ENCODE measurements around the gene MAL. TPM values are rescaled to one million over a fixed set of nuclear protein-coding genes. Genes with fewer than 3 reads are reported as not detected.
A peak's percentile ranks its signal among the peaks of the same experiment; 100 is the strongest.

Gene MAL
- total RNA-seq, 2 donors from 2014 or later = 47.2 to 65.9 TPM

DNA sequence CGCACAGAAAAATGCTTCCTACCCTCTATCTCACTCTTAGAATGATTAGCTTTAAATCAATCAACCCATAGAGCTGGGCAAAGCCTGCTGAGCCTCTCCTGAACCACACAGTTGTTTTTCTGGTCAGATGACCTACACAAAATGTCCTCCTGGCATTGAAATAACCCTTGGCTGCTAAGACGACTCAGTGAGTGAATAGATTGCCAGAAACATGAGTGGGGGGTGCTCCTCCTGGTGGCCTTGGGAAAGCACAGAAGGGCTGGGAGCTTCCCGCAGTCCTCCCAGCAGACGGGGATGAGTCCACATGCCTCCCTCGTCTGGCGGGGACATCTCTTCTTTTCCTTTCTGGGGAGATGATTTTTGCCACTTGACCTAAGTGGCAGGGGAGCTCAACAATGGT lies 14.9 kb downstream of the MAL start:
- Mint-ChIP-seq H3K36me3 (ENCODE audit: low read depth) (peaks cover 60% of the 10 kb centered on the region), H3K9me3 (peaks cover 30% of the 10 kb centered on the region), H3K4me1 (peaks cover 58% of the 10 kb centered on the region), H3K27me3 (no peaks in the 10 kb centered on the region), H3K4me3 (no peak overlapping the region), H3K27ac (peak overlapping the region; percentile 87)
- ATAC-seq (replicated peaks) = no peak

DNA sequence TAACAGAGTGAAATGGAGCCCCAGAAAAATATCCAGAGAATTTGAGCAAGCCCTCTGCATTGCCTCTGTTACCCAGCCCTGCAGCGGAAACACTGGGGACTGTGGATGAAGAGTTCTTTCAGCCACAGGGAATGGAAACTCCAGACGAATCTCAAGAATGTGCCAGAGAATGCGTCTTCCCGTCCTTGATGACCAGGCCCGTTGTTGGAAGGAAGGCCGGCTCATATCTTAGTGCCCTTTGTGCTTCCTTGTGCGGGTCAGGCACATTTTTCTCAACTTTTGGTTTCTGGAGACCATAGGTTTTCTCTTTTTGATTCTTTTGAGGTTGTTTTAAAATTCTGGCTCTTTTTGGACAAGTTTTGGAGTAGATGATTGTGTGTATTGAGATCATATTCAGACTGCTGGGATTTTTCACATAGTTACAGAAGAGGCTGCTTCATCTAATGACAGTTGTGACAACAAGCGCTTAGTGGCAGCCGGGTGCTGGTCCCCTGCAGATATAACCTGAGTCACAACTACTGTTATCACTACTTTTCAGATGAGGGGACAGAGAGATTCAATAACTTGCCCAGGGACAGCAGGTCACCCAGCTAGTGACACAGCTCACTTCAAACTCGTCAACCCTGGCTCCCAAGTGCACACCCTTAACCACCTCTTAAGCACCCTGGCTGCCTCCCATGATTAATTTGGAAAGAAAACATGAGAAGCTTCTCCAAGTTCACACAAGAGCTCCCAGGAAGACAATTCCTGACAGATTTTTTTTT lies 15.7 kb downstream of the MAL start:
- Mint-ChIP-seq H3K36me3 (ENCODE audit: low read depth) (peaks cover 60% of the 10 kb centered on the region), H3K27me3 (no peaks in the 10 kb centered on the region), H3K4me1 (peaks cover 64% of the 10 kb centered on the region), H3K9me3 (peaks cover 30% of the 10 kb centered on the region), H3K4me3 (peak overlapping the region; percentile 59), H3K27ac (peak overlapping the region; percentile 85)
- peak; percentile 78 for ATAC-seq (replicated peaks)

DNA sequence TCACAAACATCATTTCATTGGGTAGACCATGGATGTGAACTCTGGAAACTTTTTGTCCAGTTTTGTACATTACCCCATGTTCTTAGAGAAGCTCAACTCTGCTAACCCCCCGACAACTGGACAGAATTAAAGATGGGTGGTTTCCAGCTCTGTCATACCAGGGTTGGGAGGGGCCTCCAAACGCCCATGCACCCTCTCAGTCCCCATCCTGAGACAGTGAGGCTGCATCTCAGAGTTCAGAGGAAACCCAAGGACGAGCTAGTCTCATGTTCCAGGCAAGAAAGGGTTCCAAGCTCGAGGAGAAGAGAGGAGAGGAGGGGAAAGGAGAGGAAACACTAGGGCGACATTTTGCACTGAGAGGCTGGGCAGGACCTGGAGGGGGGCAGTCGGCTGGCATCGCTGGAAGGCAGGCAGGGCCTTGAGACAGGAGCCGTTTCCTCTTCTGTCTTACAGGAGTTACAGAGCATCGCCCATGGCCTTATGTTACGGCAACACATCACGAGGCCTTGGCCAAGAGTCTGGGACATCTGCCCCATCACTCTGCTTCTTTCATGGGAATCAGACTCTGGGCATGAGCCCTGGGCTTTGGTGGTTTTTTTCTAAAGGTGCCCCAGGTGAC lies 16.4 kb downstream of the MAL start:
- Mint-ChIP-seq H3K4me1 (peaks cover 63% of the 10 kb centered on the region), H3K4me3 (peak overlapping the region; percentile 59), H3K27ac (peak overlapping the region; percentile 85), H3K27me3 (no peaks in the 10 kb centered on the region), H3K9me3 (peaks cover 24% of the 10 kb centered on the region), H3K36me3 (ENCODE audit: low read depth) (peaks cover 54% of the 10 kb centered on the region)
- peak; percentile 63 for ATAC-seq (replicated peaks)

DNA sequence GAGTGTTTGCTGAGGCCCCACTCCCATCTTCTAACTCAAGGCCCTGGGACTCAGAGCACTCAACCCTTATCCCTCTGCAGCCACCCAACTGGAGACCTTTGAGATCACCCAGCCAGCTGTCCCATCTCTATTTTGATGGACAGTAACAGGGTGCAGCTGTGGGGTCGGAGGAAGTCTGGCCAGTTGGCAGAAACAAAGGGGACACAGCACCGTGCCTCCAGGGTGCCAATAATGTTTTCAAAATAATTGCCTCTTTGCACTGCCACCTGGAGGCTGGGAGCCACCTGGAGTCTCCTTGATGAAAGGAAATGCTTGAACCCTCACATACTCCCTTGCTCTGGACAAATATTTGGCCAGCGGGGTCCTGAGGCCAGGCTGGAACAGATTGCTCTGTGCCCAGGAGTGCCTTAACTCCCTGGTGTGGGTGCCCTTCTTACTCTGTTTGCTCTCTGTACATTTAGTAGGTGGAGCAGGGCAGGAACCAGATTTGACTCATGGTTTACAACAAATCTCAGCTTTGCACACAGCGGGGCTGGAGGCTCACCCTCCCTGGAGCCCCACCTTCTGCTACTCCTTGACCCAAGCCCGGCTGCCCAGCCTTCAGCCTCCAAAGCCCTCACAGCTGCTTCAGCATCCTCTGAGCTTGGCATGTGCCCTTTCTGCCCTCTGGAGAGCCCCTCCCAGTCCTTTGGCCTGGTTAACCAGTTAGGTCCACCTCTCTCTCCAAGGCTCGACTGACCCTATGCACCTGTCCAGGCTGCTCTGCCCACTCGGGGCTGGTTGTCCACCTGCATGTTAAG lies 17.2 kb downstream of the MAL start:
- peak overlapping the region; percentile 64 for H3K27ac Mint-ChIP-seq
- H3K4me1 Mint-ChIP-seq = peaks cover 56% of the 10 kb centered on the region
- H3K27me3 Mint-ChIP-seq = no peaks in the 10 kb centered on the region
- peaks cover 16% of the 10 kb centered on the region for H3K9me3 Mint-ChIP-seq
- H3K36me3 Mint-ChIP-seq (ENCODE audit: low read depth) = peaks cover 47% of the 10 kb centered on the region
- peak overlapping the region; percentile 38 for H3K4me3 Mint-ChIP-seq
- peak; percentile 33 for ATAC-seq (replicated peaks)

DNA sequence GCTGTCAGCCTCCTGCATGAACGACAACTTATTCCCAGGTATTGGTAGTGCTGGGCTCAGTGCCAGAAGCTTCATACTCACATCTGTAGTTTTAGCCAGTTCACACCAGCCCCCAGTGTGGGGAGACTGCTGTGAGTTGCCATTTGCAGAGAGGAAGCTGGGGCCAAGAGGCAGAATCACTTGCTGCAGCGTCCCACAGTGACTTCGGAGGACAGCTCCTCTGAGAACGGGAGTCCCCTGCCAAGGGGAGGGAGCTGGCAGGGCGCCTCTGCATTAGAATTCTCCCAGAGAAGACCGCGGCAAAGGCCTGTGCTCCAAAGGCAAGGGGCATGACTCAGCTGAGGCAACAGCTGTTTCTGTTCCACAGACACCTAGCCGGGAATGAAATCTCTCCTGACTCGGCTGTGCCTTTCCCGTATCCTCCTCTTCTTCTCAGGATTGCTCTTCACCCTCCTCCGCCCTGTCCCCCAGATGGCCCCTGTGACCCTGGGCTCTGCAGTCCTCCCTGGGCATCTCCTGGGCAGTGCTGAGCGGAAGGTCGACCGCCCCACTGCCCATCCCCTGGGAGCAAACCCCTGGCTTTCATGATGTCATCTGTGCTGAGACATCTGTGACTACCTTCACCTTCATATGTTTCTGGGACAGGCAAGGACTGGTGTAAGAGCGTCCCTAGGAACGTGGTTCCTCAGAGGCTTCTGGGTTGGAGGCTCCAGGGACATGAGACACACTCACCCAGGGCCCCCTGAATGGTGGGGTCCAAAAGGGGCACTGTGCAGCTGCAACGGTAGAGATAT lies 18.0 kb downstream of the MAL start:
- H3K27ac Mint-ChIP-seq = peak overlapping the region; percentile 64
- H3K36me3 Mint-ChIP-seq (ENCODE audit: low read depth) = peaks cover 42% of the 10 kb centered on the region
- H3K4me3 Mint-ChIP-seq = peak overlapping the region; percentile 38
- no peaks in the 10 kb centered on the region for H3K27me3 Mint-ChIP-seq
- peaks cover 8% of the 10 kb centered on the region for H3K9me3 Mint-ChIP-seq
- peak; percentile 38 for ATAC-seq (replicated peaks)
- H3K4me1 Mint-ChIP-seq = peaks cover 48% of the 10 kb centered on the region

DNA sequence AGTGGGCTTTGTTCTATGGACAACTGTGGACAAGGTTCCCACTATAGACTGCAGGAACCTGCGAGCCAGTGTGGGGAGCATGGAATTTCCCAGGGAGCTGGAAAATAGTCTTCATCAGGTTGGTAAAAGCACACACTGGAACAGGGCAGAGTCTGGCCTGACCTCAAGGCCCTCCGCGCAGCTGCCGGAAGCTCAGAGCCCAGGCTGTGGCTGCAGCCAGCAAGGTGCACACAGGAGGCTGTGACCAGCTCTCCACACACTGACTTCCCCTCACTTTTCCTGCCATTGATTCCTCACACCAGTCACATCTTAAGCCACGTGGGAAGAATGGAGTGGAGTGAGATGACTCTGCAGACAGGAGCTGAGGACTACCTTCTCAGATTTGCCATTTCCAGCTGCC lies 19.1 kb downstream of the MAL start:
- Mint-ChIP-seq H3K36me3 (ENCODE audit: low read depth) (peaks cover 40% of the 10 kb centered on the region), H3K9me3 (no peaks in the 10 kb centered on the region), H3K4me1 (peaks cover 37% of the 10 kb centered on the region), H3K4me3 (no peak overlapping the region), H3K27me3 (no peaks in the 10 kb centered on the region), H3K27ac (no peak overlapping the region)
- ATAC-seq (replicated peaks) = no peak

DNA sequence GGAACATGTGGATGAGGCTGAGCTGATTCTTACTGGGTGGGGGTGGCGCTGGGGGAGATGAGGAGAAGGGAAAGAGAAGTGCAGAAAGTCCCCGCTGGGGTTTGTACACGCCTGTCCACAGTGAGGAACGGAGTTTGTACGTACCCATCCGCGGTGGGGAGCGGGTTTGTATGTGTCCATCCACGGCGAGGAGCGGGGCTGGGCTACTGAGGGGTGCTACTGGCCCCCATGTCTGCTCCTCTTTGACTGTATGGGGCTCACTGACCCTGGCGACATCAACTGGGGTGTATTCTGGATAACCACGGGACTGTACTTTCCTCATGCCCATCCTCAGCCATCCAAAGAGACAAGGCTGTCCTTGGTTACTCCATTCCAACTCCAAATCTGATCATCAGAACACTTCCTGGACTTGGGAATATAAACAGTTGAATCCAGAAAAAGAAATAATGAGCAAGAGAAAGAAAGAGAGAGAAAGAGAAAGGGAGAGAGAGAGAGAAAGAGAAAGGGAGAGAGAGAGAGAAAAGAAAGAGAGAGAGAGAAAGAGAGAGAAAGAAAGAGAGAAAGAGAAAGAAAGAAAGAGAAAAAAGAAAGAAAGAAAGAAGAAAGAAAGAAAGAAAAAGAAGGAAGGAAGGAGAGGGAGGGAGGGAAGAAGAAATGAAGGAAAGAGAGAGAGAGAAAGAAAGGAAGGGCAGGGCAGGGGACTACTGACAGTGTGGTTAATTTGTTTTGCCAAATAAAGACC lies 21.0 kb downstream of the MAL start:
- H3K4me3 Mint-ChIP-seq = peak overlapping the region; percentile 23

DNA sequence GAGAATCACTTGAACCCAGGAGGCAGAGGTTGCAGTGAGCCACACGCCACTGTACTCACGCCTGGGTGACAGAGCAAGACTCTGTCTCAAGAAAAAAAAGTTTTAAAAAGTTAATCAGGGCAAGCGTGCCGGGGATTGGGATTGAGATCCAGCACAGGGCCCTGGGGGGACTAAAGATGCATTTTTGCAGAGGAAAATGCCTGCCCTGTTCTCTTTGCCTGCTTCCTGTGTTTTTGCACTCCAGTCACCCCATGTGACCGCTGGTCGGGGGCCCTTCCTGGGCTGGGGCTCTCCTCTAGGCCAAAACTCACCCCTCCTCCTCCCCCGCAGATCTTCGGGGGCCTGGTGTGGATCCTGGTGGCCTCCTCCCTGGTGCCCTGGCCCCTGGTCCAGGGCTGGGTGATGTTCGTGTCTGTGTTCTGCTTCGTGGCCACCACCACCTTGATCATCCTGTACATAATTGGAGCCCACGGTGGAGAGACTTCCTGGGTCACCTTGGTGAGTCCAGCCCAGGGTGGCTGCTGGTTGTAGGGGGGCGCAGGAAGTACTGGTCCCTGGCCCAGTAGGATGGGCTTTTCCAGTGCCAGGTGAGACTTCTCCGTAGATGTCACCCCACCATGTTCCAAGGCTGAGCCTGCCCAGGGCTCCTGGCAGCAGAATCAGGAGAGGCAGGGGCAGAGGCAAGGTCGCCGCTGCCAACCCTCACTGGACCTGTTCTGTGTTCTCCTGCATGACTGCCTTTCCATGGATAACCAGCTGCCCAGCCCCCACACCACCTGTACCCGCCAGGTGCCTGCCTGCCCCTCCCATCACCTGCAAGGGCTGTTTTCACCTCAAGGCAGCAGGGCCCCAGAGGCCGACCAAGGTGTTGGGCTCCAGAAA lies 22.4 kb downstream of the MAL start:
- Mint-ChIP-seq H3K4me1 (peaks cover 39% of the 10 kb centered on the region), H3K4me3 (no peak overlapping the region), H3K36me3 (ENCODE audit: low read depth) (peaks cover 58% of the 10 kb centered on the region), H3K9me3 (no peaks in the 10 kb centered on the region), H3K27me3 (no peaks in the 10 kb centered on the region), H3K27ac (no peak overlapping the region)
- no peak for ATAC-seq (replicated peaks)

More for the DNA sequence above, 21.0 kb downstream of the MAL start:
- Mint-ChIP-seq H3K36me3 (ENCODE audit: low read depth) (peaks cover 53% of the 10 kb centered on the region), H3K27me3 (no peaks in the 10 kb centered on the region), H3K27ac (peak overlapping the region; percentile 90), H3K9me3 (no peaks in the 10 kb centered on the region), H3K4me1 (peaks cover 44% of the 10 kb centered on the region)
- no peak for ATAC-seq (replicated peaks)

DNA sequence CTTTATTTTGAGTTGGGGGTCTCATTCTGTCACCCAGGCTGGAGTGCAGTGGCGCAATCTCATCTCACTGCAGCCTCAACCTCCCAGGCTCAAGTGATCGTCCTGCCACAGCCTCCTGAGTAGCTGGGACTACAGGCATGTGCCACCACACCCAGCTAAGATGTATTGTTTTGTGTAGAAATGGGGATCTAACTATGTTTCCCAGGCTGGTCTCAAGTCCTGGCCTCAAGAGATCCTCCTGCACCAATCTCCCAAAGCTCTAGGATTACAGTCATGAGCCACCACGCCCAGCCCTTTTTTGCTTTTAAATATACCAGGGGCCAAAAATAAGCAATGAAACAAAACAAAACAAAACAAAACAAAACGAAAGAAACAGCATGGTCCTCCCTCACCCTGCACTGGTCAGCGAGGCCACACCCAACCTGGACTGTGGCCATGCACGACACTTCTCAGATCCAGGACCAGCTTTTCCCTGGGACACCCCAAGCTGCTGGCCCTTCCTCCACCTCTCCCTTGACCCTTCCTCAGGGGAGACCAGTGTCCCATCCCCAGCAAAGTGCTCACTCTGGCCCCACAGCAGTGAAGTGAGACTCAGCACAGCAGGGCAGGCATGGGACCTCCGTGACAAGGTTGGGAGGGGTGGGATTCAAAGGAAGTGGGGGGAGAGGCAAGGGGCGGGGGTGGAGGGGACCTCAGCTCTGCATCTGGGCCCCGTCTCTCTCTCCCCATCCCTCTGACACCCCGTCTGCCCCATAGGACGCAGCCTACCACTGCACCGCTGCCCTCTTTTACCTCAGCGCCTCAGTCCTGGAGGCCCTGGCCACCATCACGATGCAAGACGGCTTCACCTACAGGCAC lies 23.5 kb downstream of the MAL start:
- Mint-ChIP-seq H3K4me1 (peaks cover 43% of the 10 kb centered on the region), H3K9me3 (no peaks in the 10 kb centered on the region), H3K4me3 (no peak overlapping the region), H3K36me3 (ENCODE audit: low read depth) (peaks cover 59% of the 10 kb centered on the region), H3K27me3 (no peaks in the 10 kb centered on the region), H3K27ac (no peak overlapping the region)
- ATAC-seq (replicated peaks) = no peak

DNA sequence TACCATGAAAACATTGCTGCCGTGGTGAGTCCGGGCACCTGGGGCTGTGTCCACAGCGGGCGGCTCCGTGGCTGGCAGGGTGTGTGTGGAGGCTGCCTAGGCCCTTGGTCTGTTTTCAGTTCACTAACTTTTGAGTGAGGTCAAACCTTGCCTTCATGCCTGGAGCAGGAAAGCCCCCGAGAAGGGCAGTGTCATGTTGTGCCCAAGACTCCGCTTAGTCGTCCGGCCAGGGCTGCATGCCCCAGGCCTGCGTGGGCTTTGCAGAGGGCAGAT lies 24.1 kb downstream of the MAL start:
- H3K27me3 Mint-ChIP-seq = no peaks in the 10 kb centered on the region
- H3K4me3 Mint-ChIP-seq = no peak overlapping the region
- no peaks in the 10 kb centered on the region for H3K9me3 Mint-ChIP-seq
- no peak for ATAC-seq (replicated peaks)
- H3K36me3 Mint-ChIP-seq (ENCODE audit: low read depth) = peaks cover 54% of the 10 kb centered on the region
- no peak overlapping the region for H3K27ac Mint-ChIP-seq
- peaks cover 43% of the 10 kb centered on the region for H3K4me1 Mint-ChIP-seq

DNA sequence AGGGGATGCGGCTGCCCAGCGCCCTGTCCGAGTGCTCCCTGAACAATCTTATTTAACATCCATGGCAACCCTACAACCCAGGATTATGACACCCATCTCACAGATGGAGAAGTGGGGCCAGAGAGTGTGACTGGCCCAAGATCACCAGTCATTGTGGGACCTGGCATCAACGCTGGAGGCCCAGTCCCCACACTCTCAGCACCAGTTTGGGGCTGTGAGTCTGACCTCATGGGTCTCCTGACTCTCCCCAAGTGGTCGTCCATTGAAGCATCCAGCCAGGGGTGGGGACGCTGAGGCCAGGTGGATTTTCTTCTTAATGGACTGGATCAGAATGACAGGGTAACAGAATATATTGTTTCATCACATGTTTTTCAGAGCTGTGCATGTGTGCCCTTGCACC lies 24.5 kb downstream of the MAL start:
- peaks cover 51% of the 10 kb centered on the region for H3K36me3 Mint-ChIP-seq (ENCODE audit: low read depth)
- H3K27me3 Mint-ChIP-seq = no peaks in the 10 kb centered on the region
- peaks cover 42% of the 10 kb centered on the region for H3K4me1 Mint-ChIP-seq
- H3K27ac Mint-ChIP-seq = peak overlapping the region; percentile 90
- H3K4me3 Mint-ChIP-seq = peak overlapping the region; percentile 66
- ATAC-seq (replicated peaks) = no peak
- no peaks in the 10 kb centered on the region for H3K9me3 Mint-ChIP-seq
